A673 (cell line): ENCODE results near the gene FAM114A2.

ENCODE experiments used
- CTCF ChIP-seq: fragments of 300-800, 200-600 bp; sonication (generic); conservative IDR thresholded peaks from 2 replicates; pipeline ENCODE4 v1.5.1; 2017; ENCODE audit warnings: low read depth, mild to moderate bottlenecking, antibody characterized with exemption, low read length, moderate library complexity, mixed read lengths
- EZH2 ChIP-seq: fragments of 200-600 bp; sonication (generic); IDR thresholded peaks from 2 replicates; pipeline ENCODE4 v1.6.1; 2017; ENCODE audit warnings: borderline replicate concordance, low read depth, mild to moderate bottlenecking, mixed read lengths, antibody characterized with exemption, low read length; ENCODE audit not compliant: poor library complexity, severe bottlenecking

- no peak for TF ChIP-seq CTCF
- TF ChIP-seq EZH2 = no peak
Measured at GRCh38 chr5:154042766-154043165, 4.1 kb upstream of the FAM114A2 start.
